ENCODE data around the gene KLK12. TPM values are rescaled to one million over a fixed set of nuclear protein-coding genes. Genes with fewer than 3 reads are reported as not detected.

Gene KLK12
- total RNA-seq, 2 experiments from 2014 or later: not detected

DNA sequence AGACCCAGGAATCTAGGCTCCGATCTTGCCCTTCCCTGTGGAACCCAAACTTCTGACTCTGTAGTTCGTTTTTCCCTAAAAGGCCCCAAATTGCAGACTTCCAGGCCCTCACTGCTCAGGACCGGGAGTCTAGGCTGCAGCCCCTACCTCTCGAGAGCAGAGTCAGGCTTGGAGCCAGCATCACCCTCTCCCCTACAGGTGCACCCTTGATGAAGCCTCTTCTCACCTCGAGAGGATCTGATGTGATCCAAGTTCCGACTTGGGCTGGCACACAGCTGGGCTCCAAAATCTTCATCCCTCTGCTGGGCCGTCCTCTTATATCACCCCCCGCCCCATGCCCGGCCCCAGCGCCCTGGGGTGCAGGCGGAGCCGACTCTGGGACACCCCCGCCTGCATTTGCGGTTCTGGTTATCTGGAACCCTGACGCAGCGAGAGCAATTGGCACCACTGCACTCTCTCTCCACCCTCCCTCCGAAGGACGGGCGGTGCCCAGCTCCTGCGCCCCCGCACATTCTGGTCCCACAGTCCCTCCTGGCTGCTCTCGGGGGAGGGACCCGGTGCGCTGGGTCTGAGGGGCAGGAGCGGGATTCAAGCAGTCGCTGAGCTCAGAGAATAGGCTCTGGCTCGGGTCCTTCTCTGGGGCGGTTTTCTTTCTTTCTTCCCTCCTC, 51.0 kb downstream of the KLK12 start, which contains the start of gene KLK7:
Gene KLK7 (minus strand): TSS at position 293 of the 668 bp plus-strand sequence. CDS start 1,518 bp downstream, outside the sequence.
- intact Hi-C loops (cut with micrococcal nuclease): no loop called here
- CTCF ChIA-PET: interaction anchor here (0.5 kb wide), 1 partner anchor 265 kb away, joined by 3 read pairs; no protein-coding TSS in a partner anchor
- Mint-ChIP-seq H3K27ac (no peak within 1 kb of the TSS), H3K27me3 (ENCODE audit: low read depth) (peaks cover 40% of the 10 kb centered on the region), H3K36me3 (ENCODE audit: low read depth) (no peaks in the 10 kb centered on the region), H3K4me1 (ENCODE audit: low read depth) (no peaks in the 10 kb centered on the region), H3K4me3 (no peak within 1 kb of the TSS), H3K9me3 (no peaks in the 10 kb centered on the region)
- no peak for DNase-seq

DNA sequence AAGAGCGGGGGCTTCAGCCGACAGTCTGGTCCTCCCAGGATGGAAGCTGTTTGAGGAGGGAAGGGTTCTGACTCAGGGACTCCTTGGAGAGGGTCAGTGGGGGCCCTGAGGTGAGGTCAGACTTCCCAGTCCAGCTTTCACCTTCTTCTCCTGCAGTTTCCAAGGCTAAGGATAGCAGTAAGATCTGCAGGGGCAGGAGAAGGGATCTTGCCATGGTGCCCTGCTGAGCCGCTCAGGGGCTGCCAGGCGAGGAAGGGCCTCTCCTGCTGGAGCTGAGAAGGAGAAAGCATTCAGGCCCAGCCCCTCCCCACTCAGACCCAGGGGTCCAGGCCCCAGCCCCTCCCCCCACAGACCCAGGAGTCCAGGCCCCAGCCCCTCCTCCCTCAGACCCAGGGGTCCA, 52.6 kb downstream of the KLK12 start:
- no peaks in the 10 kb centered on the region for H3K36me3 Mint-ChIP-seq (ENCODE audit: low read depth)
- CTCF ChIA-PET: no interaction called here
- no peak overlapping the region for H3K27ac Mint-ChIP-seq
- peaks cover 37% of the 10 kb centered on the region for H3K27me3 Mint-ChIP-seq (ENCODE audit: low read depth)
- intact Hi-C loops (cut with micrococcal nuclease): no loop called here
- H3K4me1 Mint-ChIP-seq (ENCODE audit: low read depth): no peaks in the 10 kb centered on the region
- DNase-seq: no peak
- H3K9me3 Mint-ChIP-seq: no peaks in the 10 kb centered on the region
- H3K4me3 Mint-ChIP-seq: no peak overlapping the region

DNA sequence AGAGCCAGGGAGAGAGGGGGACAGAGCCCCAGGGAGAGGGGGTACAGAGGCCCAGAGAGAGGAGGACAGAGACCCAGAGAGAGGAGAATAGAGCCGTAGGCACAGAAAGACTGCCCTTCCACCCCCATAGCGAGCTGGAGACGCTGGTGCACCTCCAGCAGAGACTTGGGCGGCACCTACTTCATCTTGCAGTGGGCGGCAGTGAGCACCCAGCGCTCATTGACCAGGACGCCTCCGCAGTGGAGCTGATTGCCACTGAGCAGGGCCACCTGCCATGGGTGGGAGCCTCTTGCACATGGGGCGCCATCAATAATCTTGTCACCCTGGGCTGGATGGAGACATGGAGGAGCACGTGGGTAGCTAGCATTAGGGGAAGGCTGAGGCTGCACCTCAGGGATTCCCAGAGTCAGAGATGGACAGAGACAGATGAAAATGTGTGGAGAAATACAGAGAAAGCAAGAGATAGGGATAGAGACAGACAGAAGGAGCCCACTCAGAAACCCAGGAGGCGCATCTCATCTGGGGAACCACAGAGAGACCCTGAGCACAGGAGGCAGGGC, 53.1 kb downstream of the KLK12 start:
- Mint-ChIP-seq H3K4me1 (ENCODE audit: low read depth) (no peaks in the 10 kb centered on the region), H3K27me3 (ENCODE audit: low read depth) (peaks cover 40% of the 10 kb centered on the region), H3K36me3 (ENCODE audit: low read depth) (no peaks in the 10 kb centered on the region), H3K4me3 (no peak overlapping the region), H3K27ac (no peak overlapping the region), H3K9me3 (no peaks in the 10 kb centered on the region)
- CTCF ChIA-PET: no interaction called here
- intact Hi-C loops (cut with micrococcal nuclease): no loop called here
- no peak for DNase-seq

DNA sequence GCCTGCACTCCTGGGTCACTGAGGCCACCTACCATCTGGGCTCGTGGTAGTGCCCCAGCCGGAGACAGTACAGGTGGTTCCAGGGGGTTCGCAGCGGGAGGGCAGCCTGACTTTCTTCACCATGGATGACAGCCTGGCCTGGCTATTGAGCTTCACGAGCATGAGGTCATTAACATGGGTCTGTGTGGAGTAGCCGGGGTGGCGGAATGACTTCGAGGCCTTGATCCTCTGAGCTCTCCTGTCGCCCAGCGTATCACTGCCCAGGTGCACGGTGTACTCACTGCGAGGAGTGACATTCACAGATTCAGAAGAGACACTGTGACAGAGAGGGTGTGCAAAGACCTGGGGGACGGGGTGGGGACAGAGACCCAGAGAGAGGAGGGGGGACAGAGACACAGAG, 54.6 kb downstream of the KLK12 start:
- CTCF ChIA-PET: no interaction called here
- no peak for DNase-seq
- Mint-ChIP-seq H3K27ac (no peak overlapping the region), H3K9me3 (no peaks in the 10 kb centered on the region), H3K4me3 (no peak overlapping the region), H3K36me3 (ENCODE audit: low read depth) (no peaks in the 10 kb centered on the region), H3K4me1 (ENCODE audit: low read depth) (no peaks in the 10 kb centered on the region), H3K27me3 (ENCODE audit: low read depth) (peaks cover 48% of the 10 kb centered on the region)
- intact Hi-C loops (cut with micrococcal nuclease): no loop called here

DNA sequence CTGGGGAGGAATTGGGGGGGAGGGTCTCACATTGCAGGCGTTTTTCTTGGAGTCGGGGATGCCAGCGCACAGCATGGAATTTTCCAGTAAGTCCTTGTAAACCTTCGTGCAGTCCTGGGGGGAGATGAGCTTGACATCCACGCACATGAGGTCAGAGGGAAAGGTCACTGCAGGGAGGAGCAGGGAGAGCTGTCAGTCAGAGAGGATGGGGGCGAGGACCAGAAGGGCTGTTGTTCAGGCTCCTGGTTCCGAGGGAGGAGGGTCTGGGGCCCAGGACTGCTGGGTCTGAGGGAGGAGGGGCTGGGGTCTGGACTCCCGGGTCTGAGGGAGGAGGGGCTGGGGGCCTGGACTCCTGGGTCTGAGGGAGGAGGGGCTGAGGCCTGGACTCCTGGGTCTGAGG, 55.0 kb downstream of the KLK12 start:
- CTCF ChIA-PET: no interaction called here
- no peaks in the 10 kb centered on the region for H3K36me3 Mint-ChIP-seq (ENCODE audit: low read depth)
- H3K9me3 Mint-ChIP-seq: no peaks in the 10 kb centered on the region
- no peaks in the 10 kb centered on the region for H3K4me1 Mint-ChIP-seq (ENCODE audit: low read depth)
- H3K27me3 Mint-ChIP-seq (ENCODE audit: low read depth): peaks cover 48% of the 10 kb centered on the region
- no peak for DNase-seq
- intact Hi-C loops (cut with micrococcal nuclease): no loop called here
- no peak overlapping the region for H3K4me3 Mint-ChIP-seq
- H3K27ac Mint-ChIP-seq: no peak overlapping the region

Other genes starting within 250 kb of the KLK12 start
- not detected for gene ACP4, start 244.6 kb downstream of the KLK12 start, total RNA-seq
- gene KLK1, start 211.2 kb downstream of the KLK12 start, total RNA-seq: 1 to 10 TPM in 1 of 2 experiments, under 1 TPM in 1; 0.79 to 1.1 TPM
- not detected for gene KLK15, start 201.4 kb downstream of the KLK12 start, total RNA-seq
- not detected for gene KLK3, start 180.1 kb downstream of the KLK12 start, total RNA-seq
- not detected for gene KLK2, start 161.6 kb downstream of the KLK12 start, total RNA-seq
- not detected for gene KLK4, start 123.6 kb downstream of the KLK12 start, total RNA-seq
- not detected for gene KLK5, start 82.0 kb downstream of the KLK12 start, total RNA-seq
- not detected for gene KLK6, start 65.4 kb downstream of the KLK12 start, total RNA-seq
- not detected for gene KLK7, start 51.1 kb downstream of the KLK12 start, total RNA-seq
- gene KLK8, start 33.4 kb downstream of the KLK12 start, total RNA-seq: not detected
- gene KLK10, start 15.3 kb downstream of the KLK12 start, total RNA-seq: not detected
- not detected for gene KLK11, start 8.4 kb downstream of the KLK12 start, total RNA-seq
- gene KLK13, start 30.1 kb upstream of the KLK12 start, total RNA-seq: not detected
- gene KLK14, start 47.9 kb upstream of the KLK12 start, total RNA-seq: under 1 TPM; 0.69 to 0.79 TPM
- gene CTU1, start 73.4 kb upstream of the KLK12 start, total RNA-seq: 1 to 10 TPM; 9.2 to 9.9 TPM
- 1 to 10 TPM; 1.7 to 1.9 TPM for gene SIGLEC9, start 89.9 kb upstream of the KLK12 start, total RNA-seq
- gene SIGLEC7, start 107.3 kb upstream of the KLK12 start, total RNA-seq: not detected
- 1 to 10 TPM in 1 of 2 experiments, under 1 TPM in 1; 0.69 to 1.1 TPM for gene CD33, start 190.1 kb upstream of the KLK12 start, total RNA-seq
- not detected for gene SIGLECL1, start 216.1 kb upstream of the KLK12 start, total RNA-seq

All from activated naive CD4-positive, alpha-beta T cell treated with anti-CD3 and anti-CD28 coated beads for 36 hours (primary cell).